ENCODE measurements around the gene SEMA4C. TPM values are rescaled to one million over a fixed set of nuclear protein-coding genes. Genes with fewer than 3 reads are reported as not detected.

SEMA4C gene
- total and polyA plus RNA-seq, 2 of the 4 experiments (the other 2 are of a cell fraction), result 15.8 to 24.3 TPM

- peak overlapping the region; percentile 44 for H2AK9ac ChIP-seq (replicated peaks; ENCODE audit: low read depth, low read length, poor library complexity)
- no CpG with 5 or more reads among the region's 11 CpGs for WGBS, 2 experiments (ENCODE audit: extremely low coverage in 2 of 2, insufficient read length in 1 of 2)
- ChIA-PET POLR2A (ENCODE audit: unreplicated experiment) (no interaction called here), CTCF (interaction anchor here (1.5 to 2.0 kb wide), 3 partner anchors 9 to 100 kb away, joined by 7 to 20 read pairs (median 17); no protein-coding TSS in a partner anchor)
- H3K4me2 ChIP-seq (ENCODE audit: low read depth, low read length), result no peak overlapping the region
- H4K91ac ChIP-seq (ENCODE audit: insufficient read depth, low read depth, low read length), result no peak overlapping the region
- no TSS peak for BruUV-seq (replicated peaks)
- peaks cover 3% of the 10 kb centered on the region; the same call in 1 of the 2 replicates for H3K9me1 ChIP-seq (ENCODE audit: insufficient read depth, low read length)
- H3K18ac ChIP-seq (ENCODE audit: low read depth, low read length), result no peak overlapping the region
- H2BK15ac ChIP-seq (ENCODE audit: low read depth, low read length), result no peak overlapping the region
- peak overlapping the region; percentile 79 for H2AFZ ChIP-seq (replicated peaks; ENCODE audit: low read length, poor library complexity)
- H3K14ac ChIP-seq (replicated peaks; ENCODE audit: low read depth, low read length), result 0 out of 2 replicates have a peak overlapping the region, but pooled peaks have one; percentile 58
- peaks cover 2% of the 10 kb centered on the region; the same call in 1 of the 2 replicates for H4K20me1 ChIP-seq (ENCODE audit: insufficient read depth, low read length)
- peaks cover 36% of the 10 kb centered on the region for H3K36me3 ChIP-seq (ENCODE audit: control insufficient read depth, insufficient read depth, low read length)
- no peak overlapping the region; the same call in 1 of the 2 replicates for H4K5ac ChIP-seq (ENCODE audit: low read depth, low read length)
- dilution Hi-C loops (cut with HindIII; ENCODE audit: low sequenced_read_pairs, unreplicated experiment) (no loop called here), intact Hi-C loops (cut with micrococcal nuclease) (no loop called here), in situ Hi-C loops (cut with MboI; ENCODE audit: low sequenced_read_pairs) (loop anchor here (5.0 to 25.0 kb wide), 2 partner anchors 98 to 253 kb away; partner anchors contain the start of gene ANKRD36)
- TF ChIP-seq BHLHE40 (IDR thresholded peaks at IDR 0.05; ENCODE audit: low read depth, low read length) (no peak), RAD21 (IDR thresholded peaks at IDR 0.05; ENCODE audit: low read length) (no peak), MAZ (IDR thresholded peaks at IDR 0.05; ENCODE audit: borderline replicate concordance, low read depth, low read length) (no peak), POLR2A (IDR thresholded peaks at IDR 0.05; ENCODE audit: low read depth, low read length) (no peak)
- peak overlapping the region; percentile 63; the same call in 1 of the 2 replicates for H3K23ac ChIP-seq (ENCODE audit: low read depth, low read length)
- no peak overlapping the region for H3K27ac ChIP-seq (ENCODE audit: insufficient read depth, low read length)
- H3K9me3 ChIP-seq (ENCODE audit: control insufficient read depth, insufficient read depth, low read length), result no peaks in the 10 kb centered on the region
- H2BK120ac ChIP-seq (ENCODE audit: low read depth, low read length), result no peak overlapping the region
- ATAC-seq (ENCODE audit: low read depth), result no peak
- H4K8ac ChIP-seq (ENCODE audit: low read depth in 2 of 2, low read length in 2 of 2), result peak overlapping the region in 1 of 2 experiments; percentile 74; a peak in 1 of 4 replicates
- H3K9ac ChIP-seq (ENCODE audit: low read depth, low read length), result no peak overlapping the region
- no peak overlapping the region for H2BK5ac ChIP-seq (ENCODE audit: low read depth, low read length, poor library complexity, severe bottlenecking)
- H3K79me1 ChIP-seq (ENCODE audit: low read depth in 1 of 2, low read length in 2 of 2), result peaks cover 11 to 37% of the 10 kb centered on the region in 2 experiments
- H2BK20ac ChIP-seq (ENCODE audit: low read depth, low read length), result no peak overlapping the region
- H3K27me3 ChIP-seq (ENCODE audit: control insufficient read depth, insufficient read depth, low read length), result no peaks in the 10 kb centered on the region
- no peak overlapping the region for H3K4me3 ChIP-seq (ENCODE audit: insufficient read depth, low read depth, low read length)
- no peak overlapping the region for H3K56ac ChIP-seq (ENCODE audit: extremely low read depth, insufficient read depth, low read length)
- no peak for DNase-seq
- H3K4me1 ChIP-seq (ENCODE audit: control insufficient read depth, insufficient read depth, low read length), result peaks cover 12% of the 10 kb centered on the region
- H3K4ac ChIP-seq (ENCODE audit: low read depth, low read length), result peak overlapping the region; percentile 7; the same call in 1 of the 2 replicates
- peak overlapping the region; percentile 5; the same call in 1 of the 2 replicates for H2AK5ac ChIP-seq (ENCODE audit: low read depth, low read length)
These were observed 10.7 kb downstream of the SEMA4C start for GRCh38 chr2:96859099-96859649.
